EH (cell line): ENCODE measurements around the gene MTFR1L.
A peak's percentile ranks its signal among the peaks of the same experiment; 100 is the strongest.

ENCODE experiments used
- DNase-seq: peaks from one replicate; pipeline ENCODE4 v3.0.0-alpha.2; 2015; ENCODE audit warnings: low read depth

Gene MTFR1L

GRCh38 chr1:25807480-25808390 lies 12.0 kb upstream of the MTFR1L start:
- DNase-seq = no peak

- DNase-seq = no peak
Observed at GRCh38 chr1:25808481-25809244, 11.1 kb upstream of the MTFR1L start.

- no peak for DNase-seq
Observed at GRCh38 chr1:25809283-25809926, 10.3 kb upstream of the MTFR1L start.

GRCh38 chr1:25809929-25810328 lies 9.8 kb upstream of the MTFR1L start:
- DNase-seq = no peak

- DNase-seq = peak; percentile 59
Observed at GRCh38 chr1:25810341-25811299, 9.1 kb upstream of the MTFR1L start.

GRCh38 chr1:25811384-25812082 lies 8.2 kb upstream of the MTFR1L start:
- no peak for DNase-seq

GRCh38 chr1:25813071-25813733 lies 6.6 kb upstream of the MTFR1L start:
- no peak for DNase-seq

GRCh38 chr1:25813734-25814471 lies 5.9 kb upstream of the MTFR1L start:
- DNase-seq = no peak

- no peak for DNase-seq
Observed at GRCh38 chr1:25814549-25815087, 5.1 kb upstream of the MTFR1L start.

- no peak for DNase-seq
Observed at GRCh38 chr1:25815208-25816111, 4.3 kb upstream of the MTFR1L start.

GRCh38 chr1:25816112-25816718 lies 3.5 kb upstream of the MTFR1L start:
- no peak for DNase-seq

- no peak for DNase-seq
Observed at GRCh38 chr1:25817840-25818501, 1.8 kb upstream of the MTFR1L start.

GRCh38 chr1:25818569-25818968 lies 1.2 kb upstream of the MTFR1L start:
- DNase-seq = no peak

GRCh38 chr1:25820247-25821111 lies 725 bp downstream of the MTFR1L start:
- peak; percentile 80 for DNase-seq

- no peak for DNase-seq
Observed at GRCh38 chr1:25821112-25821476, 1.3 kb downstream of the MTFR1L start.

GRCh38 chr1:25821630-25822091 lies 1.9 kb downstream of the MTFR1L start:
- DNase-seq = peak; percentile 44
